Neural crest cell (in vitro differentiated cells): ENCODE results near the gene FARP2. TPM values are rescaled to one million over a fixed set of nuclear protein-coding genes. Genes with fewer than 3 reads are reported as not detected.

Source experiments
- DNase-seq: peaks from one replicate; pipeline ENCODE4 v3.0.0; 2021; ENCODE audit warnings: low read depth, mixed read lengths, low spot score
- H3K27ac Mint-ChIP-seq: one replicate; pipeline ENCODE4 v1.8.0; 2021; ENCODE audit warnings: mild to moderate bottlenecking, mixed read lengths; ENCODE audit not compliant: unreplicated experiment
- H3K27me3 Mint-ChIP-seq: 2 replicates; pipeline ENCODE4 v1.8.0; 2021; ENCODE audit warnings: low read depth, mild to moderate bottlenecking, mixed read lengths
- H3K36me3 Mint-ChIP-seq: 2 replicates; pipeline ENCODE4 v1.8.0; 2021; ENCODE audit warnings: low read depth, mild to moderate bottlenecking, mixed read lengths
- H3K4me1 Mint-ChIP-seq: 2 replicates; pipeline ENCODE4 v1.8.0; 2021; ENCODE audit warnings: mixed read lengths
- H3K4me3 Mint-ChIP-seq: one replicate; pipeline ENCODE4 v1.8.0; 2021; ENCODE audit warnings: mild to moderate bottlenecking, mixed read lengths
- H3K9me3 Mint-ChIP-seq: 2 replicates; pipeline ENCODE4 v1.8.0; 2021; ENCODE audit warnings: mixed read lengths
- CTCF ChIP-seq: fragments of 200-600 bp; sonication (generic); conservative IDR thresholded peaks from 2 replicates; pipeline ENCODE4 v1.5.0; 2021; ENCODE audit warnings: antibody characterized with exemption, mild to moderate bottlenecking
- total RNA-seq: library from RNA; stranded (reverse); gene quantifications from 2 replicates; pipeline ENCODE4 v1.2.1, GENCODE V29; 2021

FARP2 gene
- total RNA-seq, 1 donor from 2014 or later: 36.1 TPM

DNA sequence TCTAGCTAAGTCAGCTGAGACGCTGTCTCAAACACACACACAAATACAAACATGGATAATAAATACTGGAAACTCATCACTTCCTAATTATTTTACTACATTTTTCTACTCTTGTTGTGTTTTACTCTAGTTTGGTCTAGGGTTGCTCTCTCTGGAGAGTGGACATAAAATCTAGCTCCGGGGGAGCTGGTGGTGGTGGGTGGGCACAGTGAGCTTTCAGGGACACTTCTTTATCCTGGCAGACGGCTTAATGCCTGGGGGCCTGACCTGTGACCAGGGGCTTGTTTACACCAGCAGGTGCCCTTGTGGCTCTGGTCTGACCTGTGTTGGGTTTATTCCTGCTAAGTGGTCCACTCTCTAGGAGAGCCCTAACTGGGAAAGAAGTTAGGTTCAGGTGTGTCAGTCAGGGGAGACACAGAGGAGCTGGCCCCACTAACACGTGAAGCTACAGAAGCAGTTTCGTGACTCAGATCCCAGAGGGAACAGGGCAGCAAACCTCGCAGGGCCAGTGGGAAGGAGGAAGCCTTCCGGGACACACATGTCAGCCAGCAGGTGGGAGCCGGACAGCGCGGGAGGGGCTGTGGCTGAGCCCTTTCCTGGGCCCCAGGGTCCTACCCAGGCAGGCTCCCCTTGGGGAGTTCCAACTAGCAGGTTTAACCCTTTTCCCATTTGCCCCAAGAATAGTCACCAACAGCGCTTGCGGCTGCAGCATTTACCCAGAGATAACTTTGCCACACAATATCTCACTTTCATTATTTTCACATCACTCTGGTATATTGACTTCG lies 180.0 kb downstream of the FARP2 start:
- TF ChIP-seq CTCF: no peak
- DNase-seq: no peak
- H3K4me1 Mint-ChIP-seq: peaks cover 30% of the 10 kb centered on the region
- H3K9me3 Mint-ChIP-seq: no peaks in the 10 kb centered on the region
- peaks cover 23% of the 10 kb centered on the region for H3K27me3 Mint-ChIP-seq
- no peak overlapping the region for H3K4me3 Mint-ChIP-seq
- no peaks in the 10 kb centered on the region for H3K36me3 Mint-ChIP-seq
- H3K27ac Mint-ChIP-seq: no peak overlapping the region

- H3K4me1 Mint-ChIP-seq: peaks cover 30% of the 10 kb centered on the region
- H3K9me3 Mint-ChIP-seq: no peaks in the 10 kb centered on the region
- no peak for DNase-seq
- no peak overlapping the region for H3K27ac Mint-ChIP-seq
- no peak for TF ChIP-seq CTCF
- H3K27me3 Mint-ChIP-seq: peaks cover 42% of the 10 kb centered on the region
- H3K4me3 Mint-ChIP-seq: no peak overlapping the region
- H3K36me3 Mint-ChIP-seq: no peaks in the 10 kb centered on the region
These were observed 182.9 kb downstream of the FARP2 start for GRCh38 chr2:241538838-241539615.

- no peak for TF ChIP-seq CTCF
- Mint-ChIP-seq H3K27me3 (peaks cover 42% of the 10 kb centered on the region), H3K27ac (no peak overlapping the region), H3K4me3 (no peak overlapping the region), H3K36me3 (no peaks in the 10 kb centered on the region), H3K9me3 (no peaks in the 10 kb centered on the region), H3K4me1 (peaks cover 24% of the 10 kb centered on the region)
- DNase-seq: no peak
These were observed 183.7 kb downstream of the FARP2 start for GRCh38 chr2:241539616-241540374.

GRCh38 chr2:241540401-241540770 lies 184.3 kb downstream of the FARP2 start:
- no peak for TF ChIP-seq CTCF
- Mint-ChIP-seq H3K4me1 (peaks cover 19% of the 10 kb centered on the region), H3K27me3 (peaks cover 42% of the 10 kb centered on the region), H3K36me3 (no peaks in the 10 kb centered on the region), H3K4me3 (peak overlapping the region; percentile 33), H3K27ac (no peak overlapping the region), H3K9me3 (no peaks in the 10 kb centered on the region)
- DNase-seq: no peak

GRCh38 chr2:241540771-241541561 lies 184.9 kb downstream of the FARP2 start:
- H3K27ac Mint-ChIP-seq: no peak overlapping the region
- peaks cover 42% of the 10 kb centered on the region for H3K27me3 Mint-ChIP-seq
- TF ChIP-seq CTCF: no peak
- no peaks in the 10 kb centered on the region for H3K9me3 Mint-ChIP-seq
- DNase-seq: peak; percentile 40
- peaks cover 16% of the 10 kb centered on the region for H3K4me1 Mint-ChIP-seq
- H3K36me3 Mint-ChIP-seq: no peaks in the 10 kb centered on the region
- H3K4me3 Mint-ChIP-seq: peak overlapping the region; percentile 33
